Stomach smooth muscle (tissue), 2 donors: Measurements from ENCODE around the gene MRC2.
"Not testable (repeated sequence)": the region's sequence is repeated elsewhere in the genome, so short reads cannot be mapped to it uniquely, and the experiment has no call there.

Experiments
- H3K27ac ChIP-seq: one replicate; pipeline ENCODE4 v1.7.0; 2013; ENCODE audit warnings: mild to moderate bottlenecking, low read length, inconsistent platforms
- H3K27me3 ChIP-seq, 2 donors: one replicate each; pipeline ENCODE4 v1.7.0; 2013; ENCODE audit warnings: low read length in 2 of 2; ENCODE audit not compliant: insufficient read depth in 2 of 2, control insufficient read depth in 1 of 2
- H3K36me3 ChIP-seq, 2 donors: one replicate each; pipeline ENCODE4 v1.7.0; 2013; ENCODE audit warnings: low read length in 2 of 2; ENCODE audit not compliant: control insufficient read depth in 2 of 2, insufficient read depth in 2 of 2
- H3K4me1 ChIP-seq: one replicate; pipeline ENCODE4 v1.7.0; 2013; ENCODE audit warnings: low read length; ENCODE audit not compliant: control insufficient read depth, insufficient read depth
- H3K4me3 ChIP-seq, 2 donors: one replicate each; pipeline ENCODE4 v1.7.0; 2013; ENCODE audit warnings: low read length in 2 of 2
- H3K9ac ChIP-seq, 2 donors: one replicate each; pipeline ENCODE4 v1.7.0; 2013; ENCODE audit warnings: low read length in 2 of 2, mild to moderate bottlenecking in 1 of 2
- H3K9me3 ChIP-seq, 2 donors: one replicate each; pipeline ENCODE4 v1.7.0; 2013; ENCODE audit warnings: low read length in 2 of 2; ENCODE audit not compliant: control insufficient read depth in 2 of 2
- donor health status: healthy.
- donor health status: Pancreatic carcinoma.

The MRC2 gene

GRCh38 chr17:62695093-62695738, 67.7 kb downstream of the MRC2 start:
- H3K36me3 ChIP-seq, H3K9me3 ChIP-seq, H3K4me1 ChIP-seq, H3K27ac ChIP-seq, H3K4me3 ChIP-seq, H3K27me3 ChIP-seq, H3K9ac ChIP-seq: not testable (repeated sequence)

- Histone ChIP-seq H3K27ac (no peak overlapping the region), H3K9ac (no peak overlapping the region), H3K4me1 (peaks cover 2% of the 10 kb centered on the region), H3K36me3 (no peaks in the 10 kb centered on the region), H3K27me3 (peaks cover 0 to under 1% of the 10 kb centered on the region in 2 donors), H3K4me3 (no peak overlapping the region), H3K9me3 (no peaks in the 10 kb centered on the region)
These were observed 68.8 kb downstream of the MRC2 start for GRCh38 chr17:62696256-62696655.

- no peak overlapping the region for H3K9ac ChIP-seq
- H3K9me3 ChIP-seq, result no peaks in the 10 kb centered on the region
- peaks cover 2 to 5% of the 10 kb centered on the region in 2 donors for H3K27me3 ChIP-seq
- H3K4me3 ChIP-seq, result no peak overlapping the region
- H3K4me1 ChIP-seq, result peaks cover 2% of the 10 kb centered on the region
- no peaks in the 10 kb centered on the region for H3K36me3 ChIP-seq
- H3K27ac ChIP-seq, result no peak overlapping the region
These were observed 69.4 kb downstream of the MRC2 start for GRCh38 chr17:62696726-62697490.

GRCh38 chr17:62698459-62698858, 71.0 kb downstream of the MRC2 start:
- not testable (repeated sequence) for H3K36me3 ChIP-seq, H3K4me3 ChIP-seq, H3K9ac ChIP-seq, H3K4me1 ChIP-seq, H3K9me3 ChIP-seq, H3K27ac ChIP-seq
- H3K27me3 ChIP-seq, result peaks cover 7 to 12% of the 10 kb centered on the region in 2 donors

GRCh38 chr17:62700964-62701705, 73.7 kb downstream of the MRC2 start:
- H3K4me3 ChIP-seq, result no peak overlapping the region
- no peaks in the 10 kb centered on the region for H3K9me3 ChIP-seq
- peaks cover 13 to 21% of the 10 kb centered on the region in 2 donors for H3K27me3 ChIP-seq
- H3K36me3 ChIP-seq, result no peaks in the 10 kb centered on the region
- no peak overlapping the region for H3K9ac ChIP-seq
- peaks cover 14% of the 10 kb centered on the region for H3K4me1 ChIP-seq
- H3K27ac ChIP-seq, result no peak overlapping the region

- no peak overlapping the region for H3K9ac ChIP-seq
- no peaks in the 10 kb centered on the region for H3K36me3 ChIP-seq
- H3K4me1 ChIP-seq, result peaks cover 17% of the 10 kb centered on the region
- H3K4me3 ChIP-seq, result no peak overlapping the region
- no peaks in the 10 kb centered on the region for H3K9me3 ChIP-seq
- H3K27ac ChIP-seq, result no peak overlapping the region
- peaks cover 13 to 21% of the 10 kb centered on the region in 2 donors for H3K27me3 ChIP-seq
These were observed 74.2 kb downstream of the MRC2 start for GRCh38 chr17:62701706-62702085.

- H3K27ac ChIP-seq, result no peak overlapping the region
- H3K36me3 ChIP-seq, result no peaks in the 10 kb centered on the region
- peaks cover 18% of the 10 kb centered on the region for H3K4me1 ChIP-seq
- no peaks in the 10 kb centered on the region for H3K9me3 ChIP-seq
- H3K9ac ChIP-seq, result no peak overlapping the region
- H3K4me3 ChIP-seq, result no peak overlapping the region
- peaks cover 13 to 24% of the 10 kb centered on the region in 2 donors for H3K27me3 ChIP-seq
These were observed 75.3 kb downstream of the MRC2 start for GRCh38 chr17:62702746-62703260.

DNA sequence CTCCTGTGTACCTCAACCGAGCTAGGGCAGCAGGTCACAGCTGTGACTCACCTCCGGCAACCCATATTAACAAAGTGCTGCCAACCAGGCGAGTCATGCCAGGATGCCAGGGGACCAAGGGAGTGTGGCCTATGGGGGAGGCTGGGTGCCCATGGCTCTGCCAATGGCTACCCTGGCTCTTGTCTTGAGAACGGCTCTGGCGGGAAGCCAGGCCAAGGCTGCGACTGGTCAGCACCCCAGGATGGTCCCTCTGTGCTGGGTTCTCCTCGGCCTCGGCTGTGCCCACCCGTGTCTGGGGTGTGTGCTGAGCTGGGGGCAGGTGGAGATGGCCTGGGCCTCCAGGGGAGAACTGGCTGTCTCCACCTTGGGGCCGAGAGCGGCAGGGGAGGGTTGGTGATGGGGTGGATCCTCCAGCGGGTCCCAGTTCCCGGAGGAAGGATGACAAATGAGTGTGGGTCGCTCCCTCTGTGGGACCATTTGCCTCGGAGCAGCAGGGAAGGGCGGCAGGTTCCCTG, 75.8 kb downstream of the MRC2 start:
- H3K27ac ChIP-seq, result no peak overlapping the region

GRCh38 chr17:62703776-62704380, 76.4 kb downstream of the MRC2 start:
- Histone ChIP-seq H3K27me3 (peaks cover 13 to 24% of the 10 kb centered on the region in 2 donors), H3K9ac (peak overlapping the region in 1 of 2 donors; percentile 23), H3K9me3 (peaks cover 0 to 5% of the 10 kb centered on the region in 2 donors), H3K36me3 (no peaks in the 10 kb centered on the region), H3K27ac (no peak overlapping the region), H3K4me3 (peak overlapping the region; percentile 33 to 65), H3K4me1 (peaks cover 18% of the 10 kb centered on the region)

More for the DNA sequence above, 75.8 kb downstream of the MRC2 start:
- Histone ChIP-seq H3K27me3 (peaks cover 13 to 24% of the 10 kb centered on the region in 2 donors), H3K9me3 (no peaks in the 10 kb centered on the region), H3K4me1 (peaks cover 18% of the 10 kb centered on the region), H3K4me3 (peak overlapping the region in 1 of 2 donors; percentile 65), H3K36me3 (no peaks in the 10 kb centered on the region), H3K9ac (no peak overlapping the region)

DNA sequence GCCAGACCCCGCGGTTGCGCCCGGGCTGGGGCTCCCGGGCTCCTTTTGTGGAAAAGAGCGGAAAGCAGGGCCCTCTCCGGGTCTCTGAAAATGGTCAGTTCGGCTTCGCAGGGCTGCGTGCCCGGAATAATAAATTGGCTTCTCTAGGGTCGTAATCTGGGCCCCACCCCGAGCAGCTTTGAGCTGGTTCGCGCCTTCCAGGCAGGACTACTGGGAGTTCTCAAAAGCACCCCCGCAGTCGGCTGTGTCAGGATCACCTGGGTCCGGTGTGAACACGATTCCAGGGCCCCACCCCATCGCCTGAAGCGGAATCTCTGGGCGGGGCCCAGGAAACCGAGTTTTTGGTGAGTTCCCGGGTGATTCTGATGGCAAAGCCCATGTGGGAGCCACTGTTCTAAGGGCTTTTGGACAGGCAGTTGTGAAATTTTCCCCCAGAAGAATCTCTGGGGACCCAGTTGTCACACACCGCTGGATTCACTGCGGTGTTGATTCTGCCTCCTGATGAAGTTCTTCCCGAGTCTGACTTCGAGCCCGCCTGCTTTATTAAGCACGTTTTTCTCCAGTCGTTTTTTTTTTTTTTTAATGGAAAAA, 77.0 kb downstream of the MRC2 start:
- Histone ChIP-seq H3K27me3 (peaks cover 13 to 24% of the 10 kb centered on the region in 2 donors), H3K9me3 (peaks cover 0 to 6% of the 10 kb centered on the region in 2 donors), H3K27ac (no peak overlapping the region), H3K4me3 (peak overlapping the region; percentile 33 to 65), H3K36me3 (no peaks in the 10 kb centered on the region), H3K9ac (peak overlapping the region in 1 of 2 donors; percentile 23), H3K4me1 (peaks cover 18% of the 10 kb centered on the region)
